Mesendoderm (in vitro differentiated cells): Measurements from ENCODE around the gene PRKN.

ENCODE experiments used
- DNase-seq: peaks from one replicate; pipeline ENCODE4 v3.0.0; 2013
- H2AK5ac ChIP-seq: 2 replicates; pipeline ENCODE4 v1.6.1; 2013; ENCODE audit warnings: low read length, inconsistent platforms
- H2BK120ac ChIP-seq: 2 replicates; pipeline ENCODE4 v1.6.1; 2013; ENCODE audit warnings: low read depth, mild to moderate bottlenecking, low read length, moderate library complexity, mixed read lengths
- H2BK15ac ChIP-seq: replicated peaks from 2 replicates; pipeline ENCODE4 v1.6.1; 2013; ENCODE audit warnings: low read depth, mild to moderate bottlenecking, moderate library complexity
- H2BK5ac ChIP-seq: 2 replicates; pipeline ENCODE4 v1.6.1; 2013; ENCODE audit warnings: low read length, inconsistent platforms
- H3K18ac ChIP-seq: 2 replicates; pipeline ENCODE4 v1.6.1; 2013; ENCODE audit warnings: mild to moderate bottlenecking, low read length, mixed read lengths
- H3K23ac ChIP-seq: one replicate; pipeline ENCODE4 v1.6.1; 2013; ENCODE audit warnings: low read length
- H3K27ac ChIP-seq: 2 replicates; pipeline ENCODE4 v1.5.1; 2013; ENCODE audit warnings: low read depth, mild to moderate bottlenecking, inconsistent platforms, low read length, moderate library complexity
- H3K27me3 ChIP-seq: 2 replicates; pipeline ENCODE4 v1.6.1; 2013; ENCODE audit warnings: low read length, control low read depth, mild to moderate bottlenecking, inconsistent platforms; ENCODE audit not compliant: insufficient read depth, poor library complexity
- H3K36me3 ChIP-seq: 2 replicates; pipeline ENCODE4 v1.6.1; 2013; ENCODE audit warnings: low read length, inconsistent platforms; ENCODE audit not compliant: control insufficient read depth, insufficient read depth
- H3K4ac ChIP-seq: one replicate; pipeline ENCODE4 v1.6.1; 2013; ENCODE audit warnings: low read depth, mild to moderate bottlenecking, low read length, moderate library complexity
- H3K4me1 ChIP-seq: 2 replicates; pipeline ENCODE4 v1.6.1; 2013; ENCODE audit warnings: low read depth, low read length, inconsistent platforms; ENCODE audit not compliant: control insufficient read depth
- H3K4me2 ChIP-seq: 2 replicates; pipeline ENCODE4 v1.6.1; 2013; ENCODE audit warnings: low read length
- H3K4me3 ChIP-seq: 2 replicates; pipeline ENCODE4 v1.5.1; 2013; ENCODE audit warnings: mild to moderate bottlenecking, low read length
- H3K56ac ChIP-seq: one replicate; pipeline ENCODE4 v1.6.1; 2013; ENCODE audit warnings: low read length
- H3K79me1 ChIP-seq: 2 replicates; pipeline ENCODE4 v1.6.1; 2013; ENCODE audit warnings: low read length, inconsistent platforms
- H3K79me2 ChIP-seq: 2 replicates; pipeline ENCODE4 v1.6.1; 2013; ENCODE audit warnings: mild to moderate bottlenecking, low read length; ENCODE audit not compliant: control insufficient read depth, insufficient read depth
- H3K9ac ChIP-seq: 2 replicates; pipeline ENCODE4 v1.6.1; 2013; ENCODE audit warnings: low read length, inconsistent platforms
- H4K5ac ChIP-seq: one replicate; pipeline ENCODE4 v1.6.1; 2013; ENCODE audit warnings: low read length
- H4K8ac ChIP-seq: one replicate; pipeline ENCODE4 v1.6.1; 2013; ENCODE audit warnings: low read depth, mild to moderate bottlenecking, control low read depth, low read length, moderate library complexity
- WGBS: extraction: QIAGEN DNeasy Blood & Tissue Kit; methylation state at CpG from one replicate; pipeline ENCODE4 v1.1.7; 2013; ENCODE audit warnings: low lambda C conversion rate, missing lambda C conversion rate; ENCODE audit not compliant: insufficient coverage; ENCODE audit errors: extremely low coverage; 5-methylcytosine and 5-hydroxymethylcytosine counted together

PRKN gene

GRCh38 chr6:162636167-162636566 lies 91.4 kb downstream of the PRKN start:
- Histone ChIP-seq H3K27ac (no peak overlapping the region), H2BK5ac (no peak overlapping the region), H2BK15ac (no peak overlapping the region), H3K4me2 (no peak overlapping the region), H2BK120ac (no peak overlapping the region), H3K56ac (no peak overlapping the region), H3K4me1 (no peaks in the 10 kb centered on the region), H4K8ac (no peak overlapping the region), H3K79me2 (no peaks in the 10 kb centered on the region), H3K79me1 (no peaks in the 10 kb centered on the region), H3K27me3 (no peaks in the 10 kb centered on the region), H3K18ac (no peak overlapping the region), H2AK5ac (no peak overlapping the region), H3K36me3 (no peaks in the 10 kb centered on the region), H4K5ac (no peak overlapping the region), H3K4ac (no peak overlapping the region), H3K23ac (no peak overlapping the region), H3K9ac (no peak overlapping the region), H3K4me3 (no peak overlapping the region)
- no peak for DNase-seq

GRCh38 chr6:162631546-162631945 lies 96.0 kb downstream of the PRKN start:
- no peak overlapping the region for H3K4me2 ChIP-seq
- H3K79me1 ChIP-seq, result no peaks in the 10 kb centered on the region
- H3K56ac ChIP-seq, result no peak overlapping the region

GRCh38 chr6:162630069-162630468 lies 97.5 kb downstream of the PRKN start:
- Histone ChIP-seq H4K5ac (no peak overlapping the region), H2BK15ac (no peak overlapping the region), H4K8ac (no peak overlapping the region), H2AK5ac (no peak overlapping the region), H3K4ac (no peak overlapping the region), H3K79me2 (no peaks in the 10 kb centered on the region), H3K9ac (no peak overlapping the region), H3K4me1 (no peaks in the 10 kb centered on the region), H2BK5ac (no peak overlapping the region), H3K27ac (no peak overlapping the region), H3K36me3 (no peaks in the 10 kb centered on the region), H3K23ac (no peak overlapping the region), H3K4me2 (no peak overlapping the region), H3K56ac (no peak overlapping the region), H3K27me3 (no peaks in the 10 kb centered on the region), H3K18ac (no peak overlapping the region), H2BK120ac (no peak overlapping the region), H3K4me3 (no peak overlapping the region), H3K79me1 (no peaks in the 10 kb centered on the region)
- WGBS, result no CpG with 5 or more reads among the region's 5 CpGs
- no peak for DNase-seq

More at GRCh38 chr6:162631546-162631945, 96.0 kb downstream of the PRKN start:
- no peaks in the 10 kb centered on the region for H3K4me1 ChIP-seq
- H3K4me3 ChIP-seq, result no peak overlapping the region
- no peak overlapping the region for H2BK15ac ChIP-seq
- no peak overlapping the region for H2BK5ac ChIP-seq
- no peak overlapping the region for H2BK120ac ChIP-seq
- DNase-seq, result no peak
- no peaks in the 10 kb centered on the region for H3K79me2 ChIP-seq
- H3K9ac ChIP-seq, result no peak overlapping the region
- H3K27me3 ChIP-seq, result no peaks in the 10 kb centered on the region
- H3K27ac ChIP-seq, result no peak overlapping the region
- no peak overlapping the region for H4K8ac ChIP-seq
- H3K18ac ChIP-seq, result no peak overlapping the region
- H3K23ac ChIP-seq, result no peak overlapping the region
- H2AK5ac ChIP-seq, result no peak overlapping the region
- H3K36me3 ChIP-seq, result no peaks in the 10 kb centered on the region
- H4K5ac ChIP-seq, result no peak overlapping the region
- H3K4ac ChIP-seq, result no peak overlapping the region

- Histone ChIP-seq H3K27ac (no peak overlapping the region), H2BK15ac (no peak overlapping the region), H2AK5ac (no peak overlapping the region), H3K27me3 (no peaks in the 10 kb centered on the region), H3K36me3 (no peaks in the 10 kb centered on the region), H3K9ac (no peak overlapping the region), H3K79me1 (no peaks in the 10 kb centered on the region), H2BK120ac (no peak overlapping the region), H3K56ac (no peak overlapping the region), H3K23ac (no peak overlapping the region), H2BK5ac (no peak overlapping the region), H4K5ac (no peak overlapping the region), H3K79me2 (no peaks in the 10 kb centered on the region), H3K4me2 (no peak overlapping the region), H3K4me3 (no peak overlapping the region), H3K18ac (no peak overlapping the region), H3K4me1 (no peaks in the 10 kb centered on the region), H3K4ac (no peak overlapping the region), H4K8ac (no peak overlapping the region)
- no peak for DNase-seq
- WGBS, result 100% methylated on average over 1 of the region's 5 CpGs
Measured at GRCh38 chr6:162627825-162628224, 99.7 kb downstream of the PRKN start.

GRCh38 chr6:162627362-162627761 lies 100.2 kb downstream of the PRKN start:
- no peak overlapping the region for H4K8ac ChIP-seq
- H3K4me3 ChIP-seq, result no peak overlapping the region
- no peak overlapping the region for H3K4ac ChIP-seq
- H3K36me3 ChIP-seq, result no peaks in the 10 kb centered on the region
- no peak overlapping the region for H2AK5ac ChIP-seq
- WGBS, result no CpG with 5 or more reads among the region's 4 CpGs
- H3K18ac ChIP-seq, result no peak overlapping the region
- no peak overlapping the region for H3K4me2 ChIP-seq
- DNase-seq, result no peak
- H4K5ac ChIP-seq, result no peak overlapping the region
- H2BK5ac ChIP-seq, result no peak overlapping the region
- no peaks in the 10 kb centered on the region for H3K27me3 ChIP-seq
- no peaks in the 10 kb centered on the region for H3K79me2 ChIP-seq
- H2BK15ac ChIP-seq, result no peak overlapping the region
- H3K79me1 ChIP-seq, result no peaks in the 10 kb centered on the region
- no peak overlapping the region for H3K23ac ChIP-seq
- no peak overlapping the region for H3K27ac ChIP-seq
- H3K4me1 ChIP-seq, result no peaks in the 10 kb centered on the region
- H3K9ac ChIP-seq, result no peak overlapping the region
- H3K56ac ChIP-seq, result no peak overlapping the region
- no peak overlapping the region for H2BK120ac ChIP-seq

GRCh38 chr6:162626869-162627268 lies 100.7 kb downstream of the PRKN start:
- no CpG with 5 or more reads among the region's 1 CpG for WGBS
- Histone ChIP-seq H3K27me3 (no peaks in the 10 kb centered on the region), H2BK120ac (no peak overlapping the region), H3K79me1 (no peaks in the 10 kb centered on the region), H3K4me2 (no peak overlapping the region), H3K56ac (no peak overlapping the region), H3K9ac (no peak overlapping the region), H3K18ac (no peak overlapping the region), H2BK15ac (no peak overlapping the region), H3K4me1 (no peaks in the 10 kb centered on the region), H4K5ac (no peak overlapping the region), H3K4me3 (no peak overlapping the region), H3K36me3 (no peaks in the 10 kb centered on the region), H3K27ac (no peak overlapping the region), H3K23ac (no peak overlapping the region), H3K4ac (no peak overlapping the region), H2AK5ac (no peak overlapping the region), H4K8ac (no peak overlapping the region), H2BK5ac (no peak overlapping the region), H3K79me2 (no peaks in the 10 kb centered on the region)
- no peak for DNase-seq
